H1 (cell line): ENCODE results near the gene DDX42. TPM values are rescaled to one million over a fixed set of nuclear protein-coding genes. Genes with fewer than 3 reads are reported as not detected.

ENCODE experiments used
- polyA plus RNA-seq, 7 experiments: library from polyadenylated mRNA; depleted of rRNA in 3 of 7; stranded (reverse) in 5 of 7; unstranded in 2 of 7; fragments of >200 nt in 5 of 7; fragments of 200-250 nt in 2 of 7; gene quantifications; 1 replicate in 5 of 7; 2 replicates in 1 of 7; 4 replicates in 1 of 7; pipeline versions ENCODE4 v1.2.1 to v1.2.3, GENCODE V29; 2011 to 2013; ENCODE audit warnings: missing spikeins in 2 of 7, mixed read lengths in 2 of 7
- total RNA-seq: library from RNA; stranded (reverse); fragmentation: NEBNext Ultra II Directional; extraction: Animal tissue kit (Norgen Biotek cat#: 25700); gene quantifications from 2 replicates; pipeline ENCODE4 v1.2.1, GENCODE V29; 2021
- TF ChIP-seq, protein P1 (sequence below), 3 experiments: IDR thresholded peaks; 1 replicate in 2 of 3; 2 replicates in 1 of 3; pipeline versions ENCODE4 v1.5.1 to v1.6.1; 2011; ENCODE audit warnings: low read length in 3 of 3, mild to moderate bottlenecking in 3 of 3, inconsistent platforms in 2 of 3, low read depth in 1 of 3, moderate library complexity in 1 of 3; ENCODE audit not compliant: insufficient read depth in 1 of 3; ENCODE audit errors: control extremely low read depth in 1 of 3

Gene DDX42
- total and polyA plus RNA-seq, 2 of the 8 experiments (the other 6 are each of a cell fraction or from before 2014, with no cell fraction given), result 40.6 to 114 TPM

DNA sequence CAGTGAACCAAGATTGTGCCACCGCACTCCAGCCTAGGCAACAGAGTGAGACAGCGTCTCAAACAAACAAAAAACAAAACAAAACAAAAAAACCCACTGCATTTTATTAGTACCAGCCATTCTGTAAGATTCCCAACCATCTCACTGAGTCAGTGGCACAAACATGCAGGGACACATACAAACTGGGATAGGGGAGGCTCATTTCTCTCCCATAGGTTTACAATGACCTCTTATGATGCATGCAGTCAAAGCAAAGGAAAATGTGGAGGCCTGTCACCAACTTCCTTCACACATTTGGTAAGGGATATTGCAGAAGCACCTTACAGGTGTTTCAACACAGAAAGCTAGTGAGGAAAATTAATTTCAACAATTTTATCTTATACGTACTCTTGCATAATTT lies 19.9 kb upstream of the DDX42 start (continued):
- TF ChIP-seq, protein P1, sequence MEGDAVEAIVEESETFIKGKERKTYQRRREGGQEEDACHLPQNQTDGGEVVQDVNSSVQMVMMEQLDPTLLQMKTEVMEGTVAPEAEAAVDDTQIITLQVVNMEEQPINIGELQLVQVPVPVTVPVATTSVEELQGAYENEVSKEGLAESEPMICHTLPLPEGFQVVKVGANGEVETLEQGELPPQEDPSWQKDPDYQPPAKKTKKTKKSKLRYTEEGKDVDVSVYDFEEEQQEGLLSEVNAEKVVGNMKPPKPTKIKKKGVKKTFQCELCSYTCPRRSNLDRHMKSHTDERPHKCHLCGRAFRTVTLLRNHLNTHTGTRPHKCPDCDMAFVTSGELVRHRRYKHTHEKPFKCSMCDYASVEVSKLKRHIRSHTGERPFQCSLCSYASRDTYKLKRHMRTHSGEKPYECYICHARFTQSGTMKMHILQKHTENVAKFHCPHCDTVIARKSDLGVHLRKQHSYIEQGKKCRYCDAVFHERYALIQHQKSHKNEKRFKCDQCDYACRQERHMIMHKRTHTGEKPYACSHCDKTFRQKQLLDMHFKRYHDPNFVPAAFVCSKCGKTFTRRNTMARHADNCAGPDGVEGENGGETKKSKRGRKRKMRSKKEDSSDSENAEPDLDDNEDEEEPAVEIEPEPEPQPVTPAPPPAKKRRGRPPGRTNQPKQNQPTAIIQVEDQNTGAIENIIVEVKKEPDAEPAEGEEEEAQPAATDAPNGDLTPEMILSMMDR (IDR thresholded peaks at IDR 0.05; ENCODE audit: control extremely low read depth in 1 of 3, insufficient read depth in 1 of 3, low read depth in 1 of 3, low read length in 3 of 3), result no peak
